SK-N-SH (cell line): ENCODE measurements around the gene DENND2D. TPM values are rescaled to one million over a fixed set of nuclear protein-coding genes. Genes with fewer than 3 reads are reported as not detected.

Experiments
- CTCF ChIA-PET: fragments of 300-600, 350-600 bp; formaldehyde crosslinking; extraction: SDS; loops from one replicate; lab custom pipeline; 2021; lab: Yijun Ruan, JAX
- POLR2A ChIA-PET: fragments of 350-600 bp; sonication (Branson Sonifier 250); formaldehyde crosslinking; extraction: SDS; loops from one replicate; lab custom pipeline; 2020; ENCODE audit warnings: antibody characterized with exemption, inconsistent platforms; lab: Yijun Ruan, JAX
- DNase-seq: peaks from one replicate; pipeline ENCODE4 v3.0.0; 2012
- H2AFZ ChIP-seq: fragments of 200-600 bp; sonication (generic); 2 replicates; pipeline ENCODE4 v1.8.1; 2016; ENCODE audit warnings: antibody characterized with exemption, mild to moderate bottlenecking, low read depth
- H3F3A ChIP-seq: fragments of 200-600 bp; sonication (generic); replicated peaks from 2 replicates; pipeline ENCODE3; 2016; ENCODE audit warnings: antibody characterized with exemption, mild to moderate bottlenecking; ENCODE audit not compliant: insufficient read depth
- H3K27ac ChIP-seq, 2 experiments: fragments of 200-500 bp in 1 of 2; fragments of 200-600 bp in 1 of 2; sonication (Bioruptor generic) in 1 of 2; sonication (generic), shearing (Covaris generic) in 1 of 2; 2 replicates each; pipeline versions ENCODE4 v1.5.1 to v1.6.1; 2014 to 2016; ENCODE audit warnings: low read depth in 2 of 2, inconsistent platforms in 1 of 2, low read length in 1 of 2, mild to moderate bottlenecking in 1 of 2, mixed read lengths in 1 of 2
- H3K27me3 ChIP-seq: fragments of 200-600 bp; sonication (generic), shearing (Covaris generic); 2 replicates; pipeline ENCODE4 v1.6.1; 2016; ENCODE audit warnings: mixed run types; ENCODE audit not compliant: insufficient read depth
- H3K36me3 ChIP-seq, 2 experiments: fragments of 200-500 bp in 1 of 2; fragments of 200-600 bp in 1 of 2; sonication (Bioruptor generic) in 1 of 2; sonication (generic) in 1 of 2; replicated peaks in 1 of 2; 2 replicates each; pipeline versions ENCODE3 to v1.5.1; 2014 to 2016; ENCODE audit warnings: low read length in 1 of 2, mild to moderate bottlenecking in 1 of 2; ENCODE audit not compliant: insufficient read depth in 2 of 2, control insufficient read depth in 1 of 2
- H3K4me1 ChIP-seq, 2 experiments: fragments of 200-500 bp in 1 of 2; fragments of 200-600 bp in 1 of 2; sonication (Bioruptor generic) in 1 of 2; sonication (generic), shearing (Covaris generic) in 1 of 2; 2 replicates each; pipeline versions ENCODE4 v1.5.1 to v1.6.1; 2014 to 2016; ENCODE audit warnings: low read depth in 1 of 2, low read length in 1 of 2, mixed run types in 1 of 2; ENCODE audit not compliant: insufficient read depth in 2 of 2, control insufficient read depth in 1 of 2
- H3K4me2 ChIP-seq: fragments of 200-600 bp; sonication (generic), shearing (Covaris generic); 2 replicates; pipeline ENCODE4 v1.6.1; 2017; ENCODE audit warnings: mixed run types
- H3K4me3 ChIP-seq, 2 experiments: fragments of 200-500 bp in 1 of 2; fragments of 200-600 bp in 1 of 2; sonication (Bioruptor generic) in 1 of 2; sonication (generic), shearing (Covaris generic) in 1 of 2; 2 replicates each; pipeline versions ENCODE4 v1.5.1 to v1.8.1; 2014 to 2016; ENCODE audit warnings: low read depth in 2 of 2, inconsistent platforms in 1 of 2, low read length in 1 of 2, mild to moderate bottlenecking in 1 of 2, mixed read lengths in 1 of 2, moderate library complexity in 1 of 2
- H3K79me2 ChIP-seq: fragments of 200-600 bp; sonication (generic); 2 replicates; pipeline ENCODE4 v1.8.1; 2017; ENCODE audit warnings: mild to moderate bottlenecking; ENCODE audit not compliant: insufficient read depth
- H3K9ac ChIP-seq: fragments of 200-600 bp; sonication (generic); 2 replicates; pipeline ENCODE4 v1.6.1; 2017; ENCODE audit warnings: mixed run types
- H3K9me2 ChIP-seq: fragments of 200-600 bp; sonication (generic); 2 replicates; pipeline ENCODE4 v1.6.1; 2017; ENCODE audit warnings: mixed run types
- H3K9me3 ChIP-seq: fragments of 200-600 bp; sonication (generic); 2 replicates; pipeline ENCODE4 v1.6.1; 2017; ENCODE audit warnings: mixed run types, mild to moderate bottlenecking, moderate library complexity
- H4K20me1 ChIP-seq: fragments of 200-600 bp; sonication (generic); 2 replicates; pipeline ENCODE4 v1.6.1; 2017; ENCODE audit warnings: mild to moderate bottlenecking, mixed run types; ENCODE audit not compliant: insufficient read depth
- CHD2 ChIP-seq: fragments of 150-350 bp; IDR thresholded peaks from 2 replicates; pipeline ENCODE4 v1.6.1; 2018; ENCODE audit warnings: low read length; ENCODE audit not compliant: partially characterized antibody
- GABPA ChIP-seq: IDR thresholded peaks from 2 replicates; pipeline ENCODE4 v1.4.0; 2012; ENCODE audit warnings: low read depth, mild to moderate bottlenecking
- TAF1 ChIP-seq: IDR thresholded peaks from 2 replicates; pipeline ENCODE4 v1.6.1; 2012; ENCODE audit warnings: low read depth, mild to moderate bottlenecking, low read length, moderate library complexity, borderline replicate concordance
- TEAD4 ChIP-seq: IDR thresholded peaks from 2 replicates; pipeline ENCODE4 v1.4.0; 2012; ENCODE audit warnings: mild to moderate bottlenecking, borderline replicate concordance; ENCODE audit not compliant: insufficient read depth
- WGBS: methylation state at CpG from one replicate; pipeline ENCODE4 v1.1.6; 2017; ENCODE audit warnings: low lambda C conversion rate; 5-methylcytosine and 5-hydroxymethylcytosine counted together
- polyA plus RNA-seq, 3 experiments: library from polyadenylated mRNA; depleted of rRNA; stranded (reverse); fragments of >200 nt; gene quantifications; 2 replicates each; pipeline ENCODE4 v1.2.3, GENCODE V29; 2012
- small RNA-seq, 7 experiments: library from RNA; depleted of rRNA; stranded (forward); fragments of <200 nt; gene quantifications; one replicate each; pipeline ENCODE3, GENCODE V24; 2012
- TF ChIP-seq, protein P1 (sequence below): IDR thresholded peaks from 2 replicates; pipeline ENCODE4; 2012
- TF ChIP-seq, protein P2 (sequence below): IDR thresholded peaks from 2 replicates; pipeline ENCODE4 v1.4.0; 2012; ENCODE audit warnings: low read depth

The DENND2D gene
- polyA plus RNA-seq, 1 of the 3 experiments (the other 2 are of a cell fraction): 1.3 TPM

DNA sequence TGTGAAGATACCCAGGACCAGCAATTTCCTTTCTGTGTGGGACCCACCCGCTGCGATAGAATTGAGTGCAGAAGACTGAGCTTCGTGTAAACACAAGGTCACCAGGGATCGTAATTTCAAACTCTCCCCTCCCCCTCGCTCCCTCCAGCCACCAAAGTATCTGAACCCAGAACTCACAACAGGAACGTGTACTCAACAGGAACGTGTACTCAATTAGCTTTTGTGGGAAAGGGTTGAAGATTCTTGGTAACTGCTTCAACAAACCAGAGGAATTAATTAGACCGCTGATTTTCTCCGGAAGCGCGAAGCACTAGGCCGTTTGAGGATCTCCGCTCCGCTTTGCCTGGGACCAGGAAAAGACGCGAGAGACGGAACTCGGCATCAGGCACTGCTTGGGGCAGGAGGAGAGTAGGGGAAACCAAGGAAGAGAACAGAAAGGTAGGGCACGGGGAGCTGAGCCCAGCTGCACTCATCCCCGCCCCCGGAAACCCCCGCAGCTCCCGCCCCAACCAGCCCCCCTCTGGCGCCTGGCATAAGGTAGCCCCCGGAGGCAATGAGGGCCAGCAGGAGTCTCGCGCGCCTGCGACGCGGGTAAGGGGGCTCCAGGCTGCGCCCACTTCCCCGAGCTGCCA lies 61.0 kb downstream of the DENND2D start:
- H3K27ac ChIP-seq: peak overlapping the region; percentile 82 to 98
- CTCF ChIA-PET: interaction anchor here (0.6 to 0.9 kb wide), 2 partner anchors 15 to 520 kb away, joined by 3 to 4 read pairs; no protein-coding TSS in a partner anchor
- no peaks in the 10 kb centered on the region for H3K27me3 ChIP-seq
- peak; percentile 16 for TF ChIP-seq CHD2
- TF ChIP-seq, protein P1, sequence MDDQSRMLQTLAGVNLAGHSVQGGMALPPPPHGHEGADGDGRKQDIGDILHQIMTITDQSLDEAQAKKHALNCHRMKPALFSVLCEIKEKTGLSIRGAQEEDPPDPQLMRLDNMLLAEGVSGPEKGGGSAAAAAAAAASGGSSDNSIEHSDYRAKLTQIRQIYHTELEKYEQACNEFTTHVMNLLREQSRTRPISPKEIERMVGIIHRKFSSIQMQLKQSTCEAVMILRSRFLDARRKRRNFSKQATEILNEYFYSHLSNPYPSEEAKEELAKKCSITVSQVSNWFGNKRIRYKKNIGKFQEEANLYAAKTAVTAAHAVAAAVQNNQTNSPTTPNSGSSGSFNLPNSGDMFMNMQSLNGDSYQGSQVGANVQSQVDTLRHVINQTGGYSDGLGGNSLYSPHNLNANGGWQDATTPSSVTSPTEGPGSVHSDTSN: no peak
- TF ChIP-seq TAF1: 0 out of 2 replicates have a peak, but pooled peaks have one; percentile 7
- no peak for TF ChIP-seq TEAD4
- peak; percentile 10; the same call in 1 of the 2 replicates for TF ChIP-seq GABPA
- TF ChIP-seq, protein P2, sequence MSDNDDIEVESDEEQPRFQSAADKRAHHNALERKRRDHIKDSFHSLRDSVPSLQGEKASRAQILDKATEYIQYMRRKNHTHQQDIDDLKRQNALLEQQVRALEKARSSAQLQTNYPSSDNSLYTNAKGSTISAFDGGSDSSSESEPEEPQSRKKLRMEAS: 0 out of 2 replicates have a peak, but pooled peaks have one; percentile 12
- peak overlapping the region; percentile 92 for H3K4me2 ChIP-seq
- peaks cover 7 to 15% of the 10 kb centered on the region in 2 experiments; a peak in 3 of 4 replicates for H3K4me1 ChIP-seq
- POLR2A ChIA-PET: interaction anchor here (0.6 to 1.5 kb wide), 3 partner anchors 15 to 175 kb away, joined by 3 to 5 read pairs (median 4); partner anchors contain the start of gene LRIF1
- WGBS: under 1% methylated on average over 19 of the region's 33 CpGs
- H3K9ac ChIP-seq: peak overlapping the region; percentile 86
- H4K20me1 ChIP-seq: peaks cover 5% of the 10 kb centered on the region; the same call in 1 of the 2 replicates
- H3K4me3 ChIP-seq: peak overlapping the region; percentile 89 to 94
- DNase-seq: peak; percentile 66
- peak overlapping the region; percentile 85 for H2AFZ ChIP-seq
- peaks cover 8 to 25% of the 10 kb centered on the region in 2 experiments for H3K36me3 ChIP-seq
- no peaks in the 10 kb centered on the region for H3K9me3 ChIP-seq
- peaks cover 4% of the 10 kb centered on the region for H3F3A ChIP-seq
- no peaks in the 10 kb centered on the region for H3K9me2 ChIP-seq
- H3K79me2 ChIP-seq: peaks cover 71% of the 10 kb centered on the region

Small RNA genes within 50 kb of the gene (small RNA-seq; reads per million reads assigned to genes)
- gene AL355816.1: 0 reads per million in 7 experiments

Other genes with a start within 250 kb of the DENND2D start
- gene LRIF1, start 236.7 kb downstream of the DENND2D start, polyA plus RNA-seq (2012; rRNA removed): 6.6 and 8.3 TPM in 2 replicates
- 19.2 and 26.4 TPM in 2 replicates for gene DRAM2, start 60.6 kb downstream of the DENND2D start, polyA plus RNA-seq (2012; rRNA removed)
- 11.6 and 17.6 TPM in 2 replicates for gene CEPT1, start 60.4 kb downstream of the DENND2D start, polyA plus RNA-seq (2012; rRNA removed)
- gene CHI3L2, start 27.1 kb upstream of the DENND2D start, polyA plus RNA-seq (2012; rRNA removed): 0.92 and 0.97 TPM in 2 replicates
- gene CHIA, start 90.2 kb upstream of the DENND2D start, polyA plus RNA-seq (2012; rRNA removed): not detected in 2 replicates
- 0.18 and 0.34 TPM in 2 replicates for gene OVGP1, start 227.1 kb upstream of the DENND2D start, polyA plus RNA-seq (2012; rRNA removed)
- gene WDR77, start 248.6 kb upstream of the DENND2D start, polyA plus RNA-seq (2012; rRNA removed): 97.1 and 131 TPM in 2 replicates
- 177 and 216 TPM in 2 replicates for gene ATP5PB, start 248.8 kb upstream of the DENND2D start, polyA plus RNA-seq (2012; rRNA removed)